HEK293 (cell line): ENCODE data around the gene SREBF2.

ENCODE experiments used
- CTCF ChIA-PET: fragments of 350-600 bp; formaldehyde crosslinking; extraction: SDS; loops from one replicate; lab custom pipeline; 2021; ENCODE audit warnings: antibody characterized with exemption; lab: Yijun Ruan, JAX
- POLR2A ChIA-PET: fragments of 300-600 bp; formaldehyde crosslinking; extraction: SDS; loops from one replicate; lab custom pipeline; 2020; ENCODE audit warnings: antibody characterized with exemption, inconsistent platforms; lab: Yijun Ruan, JAX
- H3K27ac ChIP-seq: fragments of 200-500 bp; sonication (Bioruptor generic); 2 replicates; pipeline ENCODE4 v1.5.1; 2014; ENCODE audit warnings: low read depth, low read length, control low read depth, inconsistent platforms; ENCODE audit errors: extremely low read depth
- H3K36me3 ChIP-seq, 2 experiments: fragments of 200-500 bp in 1 of 2; sonication (Bioruptor generic) in 1 of 2; 1 replicate in 1 of 2; 2 replicates in 1 of 2; pipeline ENCODE4 v1.5.1; 2014 to 2017; ENCODE audit warnings: inconsistent platforms in 2 of 2, low read length in 2 of 2; ENCODE audit not compliant: control insufficient read depth in 2 of 2, insufficient read depth in 1 of 2
- H3K4me1 ChIP-seq: fragments of 200-500 bp; sonication (Bioruptor generic); 2 replicates; pipeline ENCODE4 v1.5.1; 2014; ENCODE audit warnings: mild to moderate bottlenecking, low read length, inconsistent platforms; ENCODE audit not compliant: control insufficient read depth, insufficient read depth
- H3K4me3 ChIP-seq: 2 replicates; pipeline ENCODE4 v1.5.1; 2011; ENCODE audit warnings: low read depth, mild to moderate bottlenecking, control low read depth, low read length, moderate library complexity
- H3K9me3 ChIP-seq: fragments of 200-500 bp; sonication (Bioruptor generic); 2 replicates; pipeline ENCODE4 v1.5.1; 2014; ENCODE audit warnings: low read depth, low read length, inconsistent platforms; ENCODE audit not compliant: control insufficient read depth, insufficient read depth
- FEZF1 ChIP-seq: fragments of 450-650 bp; formaldehyde crosslinking; IDR thresholded peaks from 2 replicates; pipeline ENCODE4 v1.5.1; 2016; ENCODE audit warnings: missing biosample characterization, missing genetic modification characterization
- HOXC10 ChIP-seq: sonication (generic); formaldehyde crosslinking; IDR thresholded peaks from 2 replicates; pipeline ENCODE4 v1.8.1; 2023; ENCODE audit warnings: mild to moderate bottlenecking, missing genetic modification reagents
- OVOL3 ChIP-seq: fragments of 450-650 bp; formaldehyde crosslinking; IDR thresholded peaks from 2 replicates; pipeline ENCODE4 v1.5.1; 2016; ENCODE audit warnings: missing biosample characterization, missing genetic modification characterization
- ZBTB20 ChIP-seq: fragments of 450-650 bp; formaldehyde crosslinking; IDR thresholded peaks from 2 replicates; pipeline ENCODE4 v1.5.1; 2016; ENCODE audit warnings: missing biosample characterization, missing genetic modification characterization
- ZBTB21 ChIP-seq: fragments of 450-650 bp; formaldehyde crosslinking; IDR thresholded peaks from 2 replicates; pipeline ENCODE4 v1.5.1; 2017; ENCODE audit warnings: missing biosample characterization, missing genetic modification characterization
- ZBTB8A ChIP-seq: fragments of 450-650 bp; formaldehyde crosslinking; IDR thresholded peaks from 2 replicates; pipeline ENCODE4 v1.5.1; 2016; ENCODE audit warnings: missing biosample characterization, missing genetic modification characterization
- ZFP41 ChIP-seq: fragments of 450-650 bp; formaldehyde crosslinking; IDR thresholded peaks from 2 replicates; pipeline ENCODE4 v1.5.1; 2016; ENCODE audit warnings: missing biosample characterization, missing genetic modification characterization, borderline replicate concordance
- ZFP69B ChIP-seq: fragments of 450-650 bp; formaldehyde crosslinking; IDR thresholded peaks from 2 replicates; pipeline ENCODE4 v1.5.1; 2016; ENCODE audit warnings: missing biosample characterization, missing genetic modification characterization
- ZNF140 ChIP-seq: fragments of 450-650 bp; formaldehyde crosslinking; IDR thresholded peaks from 2 replicates; pipeline ENCODE4 v1.5.1; 2016; ENCODE audit warnings: missing biosample characterization, missing genetic modification characterization
- ZNF174 ChIP-seq: fragments of 450-650 bp; formaldehyde crosslinking; IDR thresholded peaks from 2 replicates; pipeline ENCODE4 v1.5.0; 2017; ENCODE audit warnings: missing biosample characterization, mild to moderate bottlenecking, missing genetic modification characterization
- ZNF223 ChIP-seq: fragments of 450-650 bp; formaldehyde crosslinking; IDR thresholded peaks from 2 replicates; pipeline ENCODE4 v1.5.1; 2016; ENCODE audit warnings: missing biosample characterization, missing genetic modification characterization
- ZNF248 ChIP-seq: fragments of 450-650 bp; formaldehyde crosslinking; IDR thresholded peaks from 2 replicates; pipeline ENCODE4 v1.5.1; 2017; ENCODE audit warnings: missing biosample characterization, missing genetic modification characterization
- ZNF266 ChIP-seq: fragments of 450-650 bp; formaldehyde crosslinking; IDR thresholded peaks from 2 replicates; pipeline ENCODE4 v1.5.1; 2016; ENCODE audit warnings: missing biosample characterization, missing genetic modification characterization, low read depth
- ZNF341 ChIP-seq: fragments of 450-650 bp; formaldehyde crosslinking; IDR thresholded peaks from 2 replicates; pipeline ENCODE4; 2016; ENCODE audit warnings: low read depth, missing biosample characterization, missing genetic modification characterization
- ZNF366 ChIP-seq: fragments of 450-650 bp; formaldehyde crosslinking; conservative IDR thresholded peaks from 2 replicates; pipeline ENCODE4 v1.5.1; 2016; ENCODE audit warnings: missing biosample characterization, missing genetic modification characterization
- ZNF449 ChIP-seq: fragments of 450-650 bp; formaldehyde crosslinking; IDR thresholded peaks from 2 replicates; pipeline ENCODE4 v1.5.1; 2017; ENCODE audit warnings: missing biosample characterization, mild to moderate bottlenecking, missing genetic modification characterization, moderate library complexity
- ZNF473 ChIP-seq: fragments of 450-650 bp; formaldehyde crosslinking; IDR thresholded peaks from 2 replicates; pipeline ENCODE4 v1.5.1; 2017; ENCODE audit warnings: missing biosample characterization, missing genetic modification characterization
- ZNF513 ChIP-seq: fragments of 450-650 bp; IDR thresholded peaks from 2 replicates; pipeline ENCODE4 v1.5.1; 2018; ENCODE audit warnings: missing biosample characterization, missing genetic modification characterization
- ZNF555 ChIP-seq: fragments of 450-650 bp; formaldehyde crosslinking; conservative IDR thresholded peaks from 2 replicates; pipeline ENCODE4 v1.5.1; 2017; ENCODE audit warnings: missing biosample characterization, mild to moderate bottlenecking, missing genetic modification characterization, inconsistent platforms
- ZNF596 ChIP-seq: fragments of 450-650 bp; IDR thresholded peaks from 2 replicates; pipeline ENCODE4 v1.5.0; 2018; ENCODE audit warnings: missing biosample characterization, mild to moderate bottlenecking, missing genetic modification characterization, moderate library complexity
- ZNF600 ChIP-seq: fragments of 450-650 bp; formaldehyde crosslinking; IDR thresholded peaks from 2 replicates; pipeline ENCODE4 v1.5.1; 2016; ENCODE audit warnings: missing biosample characterization, missing genetic modification characterization
- ZNF621 ChIP-seq: fragments of 450-650 bp; formaldehyde crosslinking; IDR thresholded peaks from 2 replicates; pipeline ENCODE4 v1.5.1; 2017; ENCODE audit warnings: missing biosample characterization, missing genetic modification characterization
- ZNF701 ChIP-seq: fragments of 450-650 bp; formaldehyde crosslinking; IDR thresholded peaks from 2 replicates; pipeline ENCODE4 v1.5.1; 2016; ENCODE audit warnings: missing biosample characterization, missing genetic modification characterization
- ZNF768 ChIP-seq: fragments of 450-650 bp; formaldehyde crosslinking; IDR thresholded peaks from 2 replicates; pipeline ENCODE4 v1.5.1; 2018; ENCODE audit warnings: missing biosample characterization, mild to moderate bottlenecking, missing genetic modification characterization
- ZSCAN4 ChIP-seq: fragments of 450-650 bp; formaldehyde crosslinking; IDR thresholded peaks from 2 replicates; pipeline ENCODE4 v1.5.1; 2017; ENCODE audit warnings: missing biosample characterization, missing genetic modification characterization

Gene SREBF2

GRCh38 chr22:41801147-41801819 is 31.6 kb upstream of the SREBF2 start (continued):
- no peak for TF ChIP-seq ZSCAN4
- TF ChIP-seq ZNF473 = no peak
- TF ChIP-seq ZNF768 (tag by site-specific recombination) = peak; percentile 64; the same call in 1 of the 2 replicates
- no peak for TF ChIP-seq OVOL3
- no peak for TF ChIP-seq ZFP69B (tag by site-specific recombination)

GRCh38 chr22:41801886-41802285 is 31.0 kb upstream of the SREBF2 start:
- CTCF ChIA-PET = interaction anchor here (1.4 to 3.1 kb wide), 3 partner anchors 35 to 104 kb away, joined by 3 to 44 read pairs (median 10); partner anchors contain the start of gene MEI1
- no peaks in the 10 kb centered on the region; the same call in 1 of the 2 replicates for H3K4me1 ChIP-seq
- no peaks in the 10 kb centered on the region for H3K9me3 ChIP-seq
- H3K4me3 ChIP-seq = peak overlapping the region; percentile 75
- H3K27ac ChIP-seq = no peak overlapping the region
- POLR2A ChIA-PET = interaction anchor here (1.9 to 2.9 kb wide), 4 partner anchors 25 to 181 kb away, joined by 7 to 35 read pairs (median 10); partner anchors contain the start of genes CENPM, DESI1, SREBF2 and XRCC6
- H3K36me3 ChIP-seq = no peaks in the 10 kb centered on the region; a peak in 1 of 3 replicates
- TF ChIP-seq ZNF266 (no peak), ZNF248 (tag by site-specific recombination) (no peak), ZNF600 (tag by site-specific recombination) (no peak)

GRCh38 chr22:41805639-41806038 is 27.3 kb upstream of the SREBF2 start:
- TF ChIP-seq ZNF555 (tag by site-specific recombination) = no peak
- no peak for TF ChIP-seq ZNF366 (tag by site-specific recombination)
- no peak for TF ChIP-seq ZNF449 (tag by site-specific recombination)
- TF ChIP-seq ZBTB21 (tag by site-specific recombination) = no peak
- TF ChIP-seq ZNF140 (tag by site-specific recombination) = no peak
- TF ChIP-seq ZNF596 (tag by site-specific recombination) = no peak
- no peak for TF ChIP-seq ZFP41 (tag by site-specific recombination)
- TF ChIP-seq FEZF1 = no peak
- H3K36me3 ChIP-seq = peaks cover 0 to 19% of the 10 kb centered on the region in 2 experiments
- H3K4me3 ChIP-seq = no peak overlapping the region
- H3K27ac ChIP-seq = no peak overlapping the region
- ChIA-PET CTCF (interaction anchor here (0.8 to 2.3 kb wide), 4 partner anchors 43 to 216 kb away, joined by 3 to 13 read pairs (median 3); partner anchors contain the start of gene PMM1), POLR2A (no interaction called here)
- H3K9me3 ChIP-seq = no peaks in the 10 kb centered on the region
- no peaks in the 10 kb centered on the region; the same call in 1 of the 2 replicates for H3K4me1 ChIP-seq

- ChIA-PET POLR2A (interaction anchor here (1.0 to 1.3 kb wide), 2 partner anchors 8 to 44 kb away, joined by 3 to 9 read pairs; partner anchors contain the start of gene CCDC134), CTCF (interaction anchor here (0.7 to 1.6 kb wide), 6 partner anchors 12 to 111 kb away, joined by 3 to 8 read pairs (median 4); no protein-coding TSS in a partner anchor)
- H3K27ac ChIP-seq = no peak overlapping the region
- H3K36me3 ChIP-seq = peaks cover 0 to 39% of the 10 kb centered on the region in 2 experiments
- H3K4me1 ChIP-seq = no peaks in the 10 kb centered on the region
- TF ChIP-seq ZBTB8A (tag by site-specific recombination) = no peak
- no peak for TF ChIP-seq ZBTB20 (tag by site-specific recombination)
- TF ChIP-seq FEZF1 = no peak
- TF ChIP-seq ZNF701 = no peak
- TF ChIP-seq ZFP41 (tag by site-specific recombination) = no peak
- TF ChIP-seq ZNF341 (tag by site-specific recombination) = no peak
- TF ChIP-seq ZNF621 (tag by site-specific recombination) = no peak
- no peak for TF ChIP-seq ZNF223 (tag by site-specific recombination)
- no peak for TF ChIP-seq ZNF174 (tag by site-specific recombination)
- no peak for TF ChIP-seq ZNF248 (tag by site-specific recombination)
- no peak for TF ChIP-seq ZNF513
- no peak for TF ChIP-seq HOXC10 (CRISPR knock-in tag)
- no peak overlapping the region for H3K4me3 ChIP-seq
- H3K9me3 ChIP-seq = no peaks in the 10 kb centered on the region
Measured at GRCh38 chr22:41808400-41808799, 24.5 kb upstream of the SREBF2 start.
